Endothelial cell of umbilical vein (primary cell): ENCODE measurements around the gene GMCL2.

Experiments used
- EZH2 ChIP-seq: IDR thresholded peaks from 2 replicates; pipeline ENCODE4 v1.6.1; 2012; ENCODE audit warnings: borderline replicate concordance, low read depth, mild to moderate bottlenecking, moderate library complexity, low read length, inconsistent platforms; ENCODE audit not compliant: severe bottlenecking
- FOS ChIP-seq: IDR thresholded peaks from 2 replicates; pipeline ENCODE4 v1.6.1; 2011; ENCODE audit warnings: mild to moderate bottlenecking, low read length, moderate library complexity, borderline replicate concordance; ENCODE audit not compliant: insufficient read depth
- JUN ChIP-seq: IDR thresholded peaks from 2 replicates; pipeline ENCODE4 v1.6.1; 2011; ENCODE audit warnings: borderline replicate concordance, low read depth; ENCODE audit not compliant: insufficient read length, insufficient read depth
- POLR2A ChIP-seq: IDR thresholded peaks from 2 replicates; pipeline ENCODE4 v1.6.1; 2012; ENCODE audit warnings: low read depth, mild to moderate bottlenecking, control low read depth, low read length
- POLR2AphosphoS5 ChIP-seq: IDR thresholded peaks from 2 replicates; pipeline ENCODE4 v1.6.1; 2012; ENCODE audit warnings: low read depth, mild to moderate bottlenecking, control low read depth, low read length, moderate library complexity; ENCODE audit not compliant: insufficient read depth
- TF ChIP-seq, protein P1 (sequence below), 2 donors: IDR thresholded peaks; 1 replicate in 1 of 2; 2 replicates in 1 of 2; pipeline ENCODE4 v1.5.1; 2011; ENCODE audit warnings: low read length in 2 of 2, mild to moderate bottlenecking in 2 of 2, moderate library complexity in 2 of 2, control low read depth in 1 of 2, inconsistent platforms in 1 of 2, low read depth in 1 of 2; ENCODE audit not compliant: insufficient read depth in 1 of 2; ENCODE audit errors: extremely low read depth in 1 of 2

DNA sequence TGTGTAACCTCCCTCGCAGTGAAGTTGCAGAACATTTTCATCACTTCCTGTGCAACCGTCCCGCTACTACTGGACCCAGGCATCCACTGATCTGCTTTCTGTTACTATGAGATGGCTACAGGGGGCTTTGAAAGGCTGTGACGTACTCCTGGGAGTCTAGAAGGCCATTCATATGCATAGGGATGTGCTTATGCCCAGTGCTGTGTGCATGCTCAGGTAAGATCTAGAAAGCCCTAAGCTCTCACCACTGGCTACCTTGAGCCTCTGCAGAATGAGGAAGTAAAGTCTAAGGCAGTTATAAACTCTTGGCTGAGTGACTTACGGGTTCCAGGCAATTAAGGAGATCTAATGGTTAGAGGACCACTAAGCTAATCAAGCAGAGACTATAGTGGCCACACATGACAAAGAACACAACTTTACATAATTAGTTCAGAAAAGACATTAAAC, 28.9 kb upstream of the GMCL2 start:
- TF ChIP-seq POLR2A, result no peak
- TF ChIP-seq, protein P1, sequence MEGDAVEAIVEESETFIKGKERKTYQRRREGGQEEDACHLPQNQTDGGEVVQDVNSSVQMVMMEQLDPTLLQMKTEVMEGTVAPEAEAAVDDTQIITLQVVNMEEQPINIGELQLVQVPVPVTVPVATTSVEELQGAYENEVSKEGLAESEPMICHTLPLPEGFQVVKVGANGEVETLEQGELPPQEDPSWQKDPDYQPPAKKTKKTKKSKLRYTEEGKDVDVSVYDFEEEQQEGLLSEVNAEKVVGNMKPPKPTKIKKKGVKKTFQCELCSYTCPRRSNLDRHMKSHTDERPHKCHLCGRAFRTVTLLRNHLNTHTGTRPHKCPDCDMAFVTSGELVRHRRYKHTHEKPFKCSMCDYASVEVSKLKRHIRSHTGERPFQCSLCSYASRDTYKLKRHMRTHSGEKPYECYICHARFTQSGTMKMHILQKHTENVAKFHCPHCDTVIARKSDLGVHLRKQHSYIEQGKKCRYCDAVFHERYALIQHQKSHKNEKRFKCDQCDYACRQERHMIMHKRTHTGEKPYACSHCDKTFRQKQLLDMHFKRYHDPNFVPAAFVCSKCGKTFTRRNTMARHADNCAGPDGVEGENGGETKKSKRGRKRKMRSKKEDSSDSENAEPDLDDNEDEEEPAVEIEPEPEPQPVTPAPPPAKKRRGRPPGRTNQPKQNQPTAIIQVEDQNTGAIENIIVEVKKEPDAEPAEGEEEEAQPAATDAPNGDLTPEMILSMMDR (IDR thresholded peaks at IDR 0.05; ENCODE audit: extremely low read depth in 1 of 2, insufficient read depth in 1 of 2, low read depth in 1 of 2, low read length in 2 of 2), result no peak
- no peak for TF ChIP-seq EZH2
- no peak for TF ChIP-seq JUN
- no peak for TF ChIP-seq POLR2AphosphoS5
- TF ChIP-seq FOS, result no peak
